Adrenal gland (tissue), 5 donors: ENCODE results near the gene DLEC1.

Experiments used
- CTCF ChIP-seq, 6 experiments: fragments of 450-650 bp in 4 of 6; fragments of 200-600 bp in 2 of 6; sonication (generic) in 1 of 6; IDR thresholded peaks; 1 replicate in 5 of 6; 2 replicates in 1 of 6; pipeline versions ENCODE4 v1.5.1 to v1.8.0; 2016 to 2021; ENCODE audit warnings: antibody characterized with exemption in 6 of 6, mild to moderate bottlenecking in 2 of 6, moderate library complexity in 1 of 6
- POLR2A ChIP-seq, 2 donors: fragments of 450-650 bp; IDR thresholded peaks; one replicate each; pipeline ENCODE4 v1.6.1; 2017; ENCODE audit warnings: antibody characterized with exemption in 2 of 2, mild to moderate bottlenecking in 2 of 2, moderate library complexity in 1 of 2
- donor health status: DM: no; HTN: no; CAD: no.

- TF ChIP-seq CTCF (IDR thresholded peaks at IDR 0.05) (no peak), POLR2A (IDR thresholded peaks at IDR 0.05) (no peak)
These were observed 44.4 kb upstream of the DLEC1 start for GRCh38 chr3:37994639-37994972.
